ENCODE data around the gene RTBDN.

GRCh38 chr19:12871681-12872080, 37.3 kb upstream of the RTBDN start:
- TF ChIP-seq CTCF (IDR thresholded peaks at IDR 0.05; ENCODE audit: borderline replicate concordance, extremely low read depth, low read length, poor library complexity, severe bottlenecking) (no peak), EZH2 (IDR thresholded peaks at IDR 0.05; ENCODE audit: borderline replicate concordance, low read depth, low read length, severe bottlenecking) (no peak)

Measured in DND-41 (cell line).